Measurements from ENCODE around the gene ZNF789.

The ZNF789 gene

GRCh38 chr7:99514050-99514449, 41.4 kb downstream of the ZNF789 start:
- DNase-seq: no peak

- no peak for DNase-seq
Observed at GRCh38 chr7:99521399-99521798, 48.7 kb downstream of the ZNF789 start.

DNA sequence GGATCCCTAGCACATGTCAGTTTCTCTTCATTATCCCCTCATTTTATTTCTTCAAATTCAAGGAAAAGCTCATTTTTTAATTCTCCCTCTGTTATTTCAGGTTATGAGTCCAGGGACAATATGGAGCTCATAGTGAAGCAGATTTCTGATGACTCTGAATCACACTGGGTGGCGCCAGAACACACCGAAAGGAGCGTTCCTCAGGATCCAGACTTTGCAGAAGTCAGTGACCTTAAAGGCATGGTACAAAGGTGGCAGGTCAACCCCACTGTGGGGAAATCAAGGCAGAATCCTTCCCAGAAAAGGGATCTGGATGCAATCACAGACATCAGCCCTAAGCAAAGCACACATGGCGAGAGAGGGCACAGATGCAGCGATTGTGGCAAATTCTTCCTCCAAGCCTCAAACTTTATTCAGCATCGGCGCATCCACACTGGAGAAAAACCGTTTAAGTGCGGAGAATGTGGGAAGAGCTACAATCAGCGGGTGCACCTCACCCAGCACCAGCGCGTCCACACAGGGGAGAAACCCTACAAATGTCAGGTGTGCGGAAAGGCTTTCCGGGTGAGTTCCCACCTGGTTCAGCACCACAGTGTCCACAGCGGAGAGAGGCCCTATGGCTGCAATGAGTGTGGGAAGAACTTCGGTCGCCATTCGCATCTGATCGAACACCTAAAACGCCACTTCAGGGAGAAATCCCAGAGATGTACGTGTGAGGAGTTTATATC, 53.2 kb downstream of the ZNF789 start:
- no peak for DNase-seq

DNA sequence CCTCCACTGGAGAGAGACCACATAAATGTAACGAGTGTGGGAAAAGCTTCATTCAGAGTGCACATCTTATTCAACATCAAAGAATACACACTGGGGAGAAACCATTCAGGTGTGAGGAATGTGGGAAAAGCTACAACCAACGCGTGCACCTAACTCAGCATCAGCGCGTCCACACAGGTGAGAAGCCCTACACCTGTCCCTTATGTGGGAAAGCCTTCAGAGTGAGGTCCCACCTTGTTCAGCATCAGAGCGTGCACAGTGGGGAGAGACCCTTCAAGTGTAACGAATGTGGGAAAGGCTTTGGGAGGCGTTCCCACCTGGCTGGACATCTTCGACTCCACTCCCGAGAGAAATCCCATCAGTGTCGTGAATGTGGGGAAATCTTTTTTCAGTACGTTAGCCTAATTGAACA, 58.7 kb downstream of the ZNF789 start:
- DNase-seq: no peak

GRCh38 chr7:99535667-99536066, 63.0 kb downstream of the ZNF789 start:
- DNase-seq: no peak

Data from DMS79 treated with DMSO at 0.1 percent for 48 hours (cell line).